GM13976 (cell line): ENCODE results near the gene BGN.

ENCODE experiments used
- DNase-seq: peaks from one replicate; pipeline ENCODE4 v3.0.0; 2012; ENCODE audit warnings: low spot score
- CTCF ChIP-seq: IDR thresholded peaks from 2 replicates; pipeline ENCODE4 v1.5.1; 2012; ENCODE audit warnings: borderline replicate concordance, mild to moderate bottlenecking; ENCODE audit not compliant: insufficient read depth; ENCODE audit errors: extremely low read depth, missing control alignments, control extremely low read depth
- in situ Hi-C: fragments of 300-500 bp; cut with MboI; formaldehyde crosslinking; loops from one replicate; pipeline ENCODE4 v1.12.0; 2022; ENCODE audit warnings: low sequenced_read_pairs, mixed read lengths, inconsistent platforms; ENCODE audit not compliant: unreplicated experiment

Gene BGN

DNA sequence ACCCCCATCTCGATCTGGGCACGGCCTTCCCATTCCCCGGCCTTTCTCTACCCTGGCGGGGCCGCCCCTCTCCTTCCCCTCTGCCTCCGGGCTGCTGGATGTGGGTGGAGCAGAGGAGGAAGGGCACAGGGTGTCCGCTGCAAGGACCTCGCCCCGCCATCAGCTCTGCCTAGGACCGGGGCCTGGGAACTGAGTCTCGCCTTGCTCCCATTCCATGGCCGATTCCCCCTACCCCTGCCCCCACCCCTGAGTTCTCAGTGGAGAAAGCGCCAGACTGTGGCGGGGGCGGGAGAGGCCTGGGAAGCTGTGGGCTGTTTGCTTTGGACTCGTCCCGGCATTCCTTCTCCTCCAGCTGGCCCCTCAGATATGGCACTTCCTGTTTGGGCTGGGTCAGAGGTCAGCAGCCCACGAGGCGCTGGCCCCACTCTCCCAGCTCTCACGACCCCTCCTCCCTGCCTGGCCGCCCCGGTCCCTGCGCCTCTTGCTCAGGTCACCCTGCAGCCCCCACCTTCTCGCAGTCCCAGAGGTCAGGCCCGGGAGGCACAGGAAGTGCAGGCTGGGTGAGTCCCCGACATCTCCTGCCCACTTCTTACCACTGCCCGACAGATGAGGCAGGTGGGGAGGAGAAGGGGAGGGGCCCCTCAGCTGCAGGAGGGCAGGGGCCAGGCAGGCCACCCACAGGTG, 6.4 kb upstream of the BGN start:
- TF ChIP-seq CTCF: no peak
- no peak for DNase-seq
- in situ Hi-C loops: no loop called here

DNA sequence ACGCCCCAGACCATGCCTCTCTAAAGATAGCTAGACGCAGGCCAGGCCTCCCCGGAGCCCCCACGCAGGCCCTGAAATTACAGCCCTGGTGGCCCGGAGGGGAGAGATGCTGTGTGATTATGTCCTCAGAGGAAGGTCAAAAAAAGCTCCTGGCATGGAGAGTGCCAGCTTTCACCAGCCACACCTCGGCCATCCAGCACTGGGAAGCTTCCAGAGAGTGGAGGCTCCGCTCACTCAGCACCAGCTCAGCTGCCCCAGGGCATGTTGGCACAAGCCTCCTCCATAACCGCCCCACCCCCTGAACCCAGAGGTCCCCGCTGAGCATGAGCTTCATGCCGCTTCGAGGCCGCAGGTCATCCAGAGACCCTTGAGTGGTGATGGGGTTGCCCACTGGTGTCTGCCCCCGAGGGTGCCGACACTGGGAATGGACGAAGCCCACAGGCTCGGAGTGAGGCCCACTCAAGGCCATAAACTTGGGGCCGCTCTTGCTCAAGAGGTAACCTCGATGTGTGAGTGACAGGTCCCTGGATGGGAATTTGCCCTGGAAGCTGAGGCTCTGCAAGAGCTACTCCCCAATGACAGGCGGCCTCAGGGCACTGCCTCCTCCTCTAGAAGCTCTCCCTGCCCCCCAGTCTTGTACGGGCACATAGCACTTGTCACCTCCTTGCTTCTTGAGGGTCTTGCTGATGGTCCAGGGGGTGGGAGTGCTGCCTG, 4.4 kb upstream of the BGN start:
- DNase-seq: no peak
- TF ChIP-seq CTCF: no peak
- in situ Hi-C loops: no loop called here

DNA sequence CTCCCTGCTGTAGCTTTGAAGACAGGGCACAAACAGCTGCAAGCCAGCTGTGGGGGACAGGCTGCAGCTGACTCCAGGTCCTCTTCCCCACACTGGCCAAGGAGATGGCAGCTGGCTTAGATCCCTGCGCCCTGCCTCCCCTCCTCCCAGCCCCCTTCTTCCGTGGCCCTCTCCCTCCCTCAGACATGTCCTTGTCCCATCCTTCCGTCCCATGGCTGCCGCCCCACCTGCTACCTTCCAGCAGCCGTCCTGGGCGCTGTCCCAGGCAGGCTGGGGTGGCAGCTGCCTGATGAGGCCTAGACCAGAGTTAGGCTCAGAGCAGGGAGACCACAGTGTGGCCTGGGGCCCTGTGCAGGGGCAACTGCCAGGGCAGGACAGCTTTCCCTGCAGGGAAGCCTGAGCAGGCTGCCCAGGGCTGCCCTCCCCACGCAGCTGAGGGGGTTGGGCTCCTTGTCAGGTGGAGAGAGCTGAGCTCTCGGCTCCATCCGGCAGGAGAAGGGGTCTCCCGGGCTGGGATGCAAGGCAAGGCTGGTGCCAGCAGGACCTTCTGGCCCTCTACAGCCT, 3.3 kb upstream of the BGN start:
- TF ChIP-seq CTCF: no peak
- DNase-seq: no peak
- in situ Hi-C loops: no loop called here

GRCh38 chrX:153491918-153492317, 2.9 kb upstream of the BGN start:
- in situ Hi-C loops: no loop called here
- DNase-seq: no peak
- no peak for TF ChIP-seq CTCF

GRCh38 chrX:153492543-153492942, 2.2 kb upstream of the BGN start:
- TF ChIP-seq CTCF: no peak
- DNase-seq: no peak
- in situ Hi-C loops: no loop called here

GRCh38 chrX:153493085-153493484, 1.7 kb upstream of the BGN start:
- no peak for DNase-seq
- in situ Hi-C loops: no loop called here
- TF ChIP-seq CTCF: no peak
